ENCODE measurements around the gene PRPSAP1. TPM values are rescaled to one million over a fixed set of nuclear protein-coding genes. Genes with fewer than 3 reads are reported as not detected.

Gene PRPSAP1
- total RNA-seq, 3 donors from 2014 or later, result 45.3 to 63.0 (median 61.4) TPM

- no peaks in the 10 kb centered on the region for H3K9me3 ChIP-seq
- TF ChIP-seq, protein P1, sequence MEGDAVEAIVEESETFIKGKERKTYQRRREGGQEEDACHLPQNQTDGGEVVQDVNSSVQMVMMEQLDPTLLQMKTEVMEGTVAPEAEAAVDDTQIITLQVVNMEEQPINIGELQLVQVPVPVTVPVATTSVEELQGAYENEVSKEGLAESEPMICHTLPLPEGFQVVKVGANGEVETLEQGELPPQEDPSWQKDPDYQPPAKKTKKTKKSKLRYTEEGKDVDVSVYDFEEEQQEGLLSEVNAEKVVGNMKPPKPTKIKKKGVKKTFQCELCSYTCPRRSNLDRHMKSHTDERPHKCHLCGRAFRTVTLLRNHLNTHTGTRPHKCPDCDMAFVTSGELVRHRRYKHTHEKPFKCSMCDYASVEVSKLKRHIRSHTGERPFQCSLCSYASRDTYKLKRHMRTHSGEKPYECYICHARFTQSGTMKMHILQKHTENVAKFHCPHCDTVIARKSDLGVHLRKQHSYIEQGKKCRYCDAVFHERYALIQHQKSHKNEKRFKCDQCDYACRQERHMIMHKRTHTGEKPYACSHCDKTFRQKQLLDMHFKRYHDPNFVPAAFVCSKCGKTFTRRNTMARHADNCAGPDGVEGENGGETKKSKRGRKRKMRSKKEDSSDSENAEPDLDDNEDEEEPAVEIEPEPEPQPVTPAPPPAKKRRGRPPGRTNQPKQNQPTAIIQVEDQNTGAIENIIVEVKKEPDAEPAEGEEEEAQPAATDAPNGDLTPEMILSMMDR (IDR thresholded peaks at IDR 0.05), result no peak
- H3K36me3 ChIP-seq (ENCODE audit: low read depth), result no peaks in the 10 kb centered on the region
- ATAC-seq, result no peak
- no peak for DNase-seq
- intact Hi-C loops (cut with DNase I, micrococcal nuclease), result no loop called here
- no peak overlapping the region for H3K4me3 ChIP-seq
- no peaks in the 10 kb centered on the region for H3K4me1 ChIP-seq (ENCODE audit: low read depth)
Measured at GRCh38 chr17:76318586-76318985, 35.1 kb downstream of the PRPSAP1 start.

GRCh38 chr17:76317535-76317934, 36.2 kb downstream of the PRPSAP1 start:
- no peak for DNase-seq
- no peaks in the 10 kb centered on the region for H3K36me3 ChIP-seq (ENCODE audit: low read depth)
- intact Hi-C loops (cut with DNase I, micrococcal nuclease), result no loop called here
- no peak overlapping the region for H3K4me3 ChIP-seq
- no peak for ATAC-seq
- TF ChIP-seq, protein P1 (IDR thresholded peaks at IDR 0.05), result no peak
- no peaks in the 10 kb centered on the region for H3K4me1 ChIP-seq (ENCODE audit: low read depth)
- no peaks in the 10 kb centered on the region for H3K9me3 ChIP-seq

GRCh38 chr17:76314392-76315227, 39.1 kb downstream of the PRPSAP1 start:
- ATAC-seq, result no peak
- Histone ChIP-seq H3K4me3 (no peak overlapping the region), H3K4me1 (ENCODE audit: low read depth) (no peaks in the 10 kb centered on the region), H3K9me3 (no peaks in the 10 kb centered on the region), H3K36me3 (ENCODE audit: low read depth) (peaks cover 7% of the 10 kb centered on the region)
- TF ChIP-seq, protein P1 (IDR thresholded peaks at IDR 0.05), result no peak
- intact Hi-C loops (cut with DNase I, micrococcal nuclease), result no loop called here
- no peak for DNase-seq

GRCh38 chr17:76312735-76313134, 41.0 kb downstream of the PRPSAP1 start:
- Histone ChIP-seq H3K4me3 (no peak overlapping the region), H3K4me1 (ENCODE audit: low read depth) (no peaks in the 10 kb centered on the region), H3K9me3 (no peaks in the 10 kb centered on the region), H3K36me3 (ENCODE audit: low read depth) (peaks cover 7% of the 10 kb centered on the region)
- ATAC-seq (no peak), DNase-seq (no peak)
- intact Hi-C loops (cut with DNase I, micrococcal nuclease), result no loop called here
- TF ChIP-seq, protein P1 (IDR thresholded peaks at IDR 0.05), result no peak

GRCh38 chr17:76309461-76309860, 44.3 kb downstream of the PRPSAP1 start:
- Histone ChIP-seq H3K4me3 (no peak overlapping the region), H3K36me3 (ENCODE audit: low read depth) (peaks cover 7% of the 10 kb centered on the region), H3K4me1 (ENCODE audit: low read depth) (no peaks in the 10 kb centered on the region), H3K9me3 (no peaks in the 10 kb centered on the region)
- DNase-seq, result no peak
- no peak for ATAC-seq
- TF ChIP-seq, protein P1 (IDR thresholded peaks at IDR 0.05), result no peak
- intact Hi-C loops (cut with DNase I, micrococcal nuclease), result loop anchor here in 1 of 2 donors (5.0 kb wide), 1 partner anchor 88 kb away; no protein-coding TSS in a partner anchor
